ENCODE results near the gene SNX33. TPM values are rescaled to one million over a fixed set of nuclear protein-coding genes. Genes with fewer than 3 reads are reported as not detected.
A peak's percentile ranks its signal among the peaks of the same experiment; 100 is the strongest.

The SNX33 gene
- total RNA-seq, 2 donors from 2014 or later: 18.9 to 23.2 TPM

- H3K4me1 Mint-ChIP-seq: peaks cover 44% of the 10 kb centered on the region
- H3K9me3 ChIP-seq (ENCODE audit: control insufficient read depth, low read length): no peaks in the 10 kb centered on the region
- no peak overlapping the region for H3K27ac ChIP-seq (ENCODE audit: low read depth, low read length)
- H3K9me3 Mint-ChIP-seq: no peaks in the 10 kb centered on the region
- H3K27ac Mint-ChIP-seq: peak overlapping the region; percentile 45
- H3K27me3 Mint-ChIP-seq (ENCODE audit: insufficient read depth): no peaks in the 10 kb centered on the region
- peaks cover 12% of the 10 kb centered on the region for H3K4me1 ChIP-seq (ENCODE audit: control insufficient read depth, insufficient read depth, low read length)
- H3K36me3 Mint-ChIP-seq (ENCODE audit: low read depth): peaks cover 40% of the 10 kb centered on the region
- WGBS, 2 experiments (ENCODE audit: insufficient coverage in 1 of 2, insufficient read length in 1 of 2): 92 to 96% methylated on average over 11 to 16 of the region's 16 CpGs
- TF ChIP-seq, protein P1, sequence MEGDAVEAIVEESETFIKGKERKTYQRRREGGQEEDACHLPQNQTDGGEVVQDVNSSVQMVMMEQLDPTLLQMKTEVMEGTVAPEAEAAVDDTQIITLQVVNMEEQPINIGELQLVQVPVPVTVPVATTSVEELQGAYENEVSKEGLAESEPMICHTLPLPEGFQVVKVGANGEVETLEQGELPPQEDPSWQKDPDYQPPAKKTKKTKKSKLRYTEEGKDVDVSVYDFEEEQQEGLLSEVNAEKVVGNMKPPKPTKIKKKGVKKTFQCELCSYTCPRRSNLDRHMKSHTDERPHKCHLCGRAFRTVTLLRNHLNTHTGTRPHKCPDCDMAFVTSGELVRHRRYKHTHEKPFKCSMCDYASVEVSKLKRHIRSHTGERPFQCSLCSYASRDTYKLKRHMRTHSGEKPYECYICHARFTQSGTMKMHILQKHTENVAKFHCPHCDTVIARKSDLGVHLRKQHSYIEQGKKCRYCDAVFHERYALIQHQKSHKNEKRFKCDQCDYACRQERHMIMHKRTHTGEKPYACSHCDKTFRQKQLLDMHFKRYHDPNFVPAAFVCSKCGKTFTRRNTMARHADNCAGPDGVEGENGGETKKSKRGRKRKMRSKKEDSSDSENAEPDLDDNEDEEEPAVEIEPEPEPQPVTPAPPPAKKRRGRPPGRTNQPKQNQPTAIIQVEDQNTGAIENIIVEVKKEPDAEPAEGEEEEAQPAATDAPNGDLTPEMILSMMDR (conservative IDR thresholded peaks at IDR 0.05): no peak
- H3K27me3 ChIP-seq (ENCODE audit: control insufficient read depth, insufficient read depth, low read length, poor library complexity, severe bottlenecking): no peaks in the 10 kb centered on the region
- no peak overlapping the region for H3K4me3 Mint-ChIP-seq
- H3K4me3 ChIP-seq (ENCODE audit: low read length): no peak overlapping the region
- no peak overlapping the region for H3K9ac ChIP-seq (ENCODE audit: extremely low read depth, low read length, poor library complexity, severe bottlenecking)
- DNase-seq: peak; percentile 44
- H3K36me3 ChIP-seq (ENCODE audit: control insufficient read depth, insufficient read depth, low read length): peaks cover 25% of the 10 kb centered on the region
Measured at GRCh38 chr15:75653347-75653913, 5.7 kb downstream of the SNX33 start.

- no peak overlapping the region for H3K27ac Mint-ChIP-seq
- peaks cover 40% of the 10 kb centered on the region for H3K36me3 Mint-ChIP-seq (ENCODE audit: low read depth)
- TF ChIP-seq, protein P1 (conservative IDR thresholded peaks at IDR 0.05): no peak
- H3K9me3 ChIP-seq (ENCODE audit: control insufficient read depth, low read length): no peaks in the 10 kb centered on the region
- H3K4me3 Mint-ChIP-seq: no peak overlapping the region
- H3K4me3 ChIP-seq (ENCODE audit: low read length): no peak overlapping the region
- DNase-seq: no peak
- H3K4me1 ChIP-seq (ENCODE audit: control insufficient read depth, insufficient read depth, low read length): peaks cover 12% of the 10 kb centered on the region
- H3K9me3 Mint-ChIP-seq: no peaks in the 10 kb centered on the region
- no peak overlapping the region for H3K27ac ChIP-seq (ENCODE audit: low read depth, low read length)
- H3K27me3 Mint-ChIP-seq (ENCODE audit: insufficient read depth): no peaks in the 10 kb centered on the region
- H3K27me3 ChIP-seq (ENCODE audit: control insufficient read depth, insufficient read depth, low read length, poor library complexity, severe bottlenecking): no peaks in the 10 kb centered on the region
- H3K9ac ChIP-seq (ENCODE audit: extremely low read depth, low read length, poor library complexity, severe bottlenecking): no peak overlapping the region
- peaks cover 27% of the 10 kb centered on the region for H3K36me3 ChIP-seq (ENCODE audit: control insufficient read depth, insufficient read depth, low read length)
- WGBS, 2 experiments (ENCODE audit: insufficient coverage in 1 of 2, insufficient read length in 1 of 2): 87 to 92% methylated on average over 3 to 4 of the region's 4 CpGs
- peaks cover 34% of the 10 kb centered on the region for H3K4me1 Mint-ChIP-seq
Measured at GRCh38 chr15:75654201-75654907, 6.6 kb downstream of the SNX33 start.

DNA sequence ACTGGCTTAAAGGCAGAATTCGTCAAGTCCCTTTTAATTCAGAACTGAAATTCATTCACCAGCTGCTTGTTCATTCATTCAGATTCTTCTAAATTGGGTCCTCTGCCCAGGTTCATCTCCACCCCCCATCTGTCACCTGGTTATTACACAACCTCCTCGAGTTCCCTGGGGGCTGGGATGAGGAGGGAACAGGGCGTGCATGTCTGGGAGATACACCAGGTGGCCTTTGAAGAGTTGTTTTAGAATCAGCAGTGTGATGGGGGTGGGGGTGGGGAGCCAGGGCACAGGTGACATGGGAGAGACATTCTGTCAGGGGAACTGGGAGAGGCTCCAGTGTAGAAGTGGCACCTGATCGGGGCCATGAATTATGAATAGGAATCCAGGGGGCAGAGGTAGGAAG, 8.2 kb downstream of the SNX33 start:
- Mint-ChIP-seq H3K9me3 (no peaks in the 10 kb centered on the region), H3K27ac (no peak overlapping the region), H3K36me3 (ENCODE audit: low read depth) (peaks cover 33% of the 10 kb centered on the region), H3K4me1 (peaks cover 19% of the 10 kb centered on the region), H3K4me3 (no peak overlapping the region), H3K27me3 (ENCODE audit: insufficient read depth) (no peaks in the 10 kb centered on the region)
- Histone ChIP-seq H3K9ac (ENCODE audit: extremely low read depth, low read length, poor library complexity, severe bottlenecking) (no peak overlapping the region), H3K27ac (ENCODE audit: low read depth, low read length) (no peak overlapping the region), H3K4me3 (ENCODE audit: low read length) (no peak overlapping the region), H3K36me3 (ENCODE audit: control insufficient read depth, insufficient read depth, low read length) (peaks cover 17% of the 10 kb centered on the region), H3K9me3 (ENCODE audit: control insufficient read depth, low read length) (no peaks in the 10 kb centered on the region), H3K27me3 (ENCODE audit: control insufficient read depth, insufficient read depth, low read length, poor library complexity, severe bottlenecking) (no peaks in the 10 kb centered on the region), H3K4me1 (ENCODE audit: control insufficient read depth, insufficient read depth, low read length) (peaks cover 6% of the 10 kb centered on the region)
- TF ChIP-seq, protein P1 (conservative IDR thresholded peaks at IDR 0.05): no peak
- no peak for DNase-seq
- WGBS, 2 experiments (ENCODE audit: insufficient coverage in 1 of 2, insufficient read length in 1 of 2): 90 to 91% methylated on average over 2 to 4 of the region's 4 CpGs

All from endodermal cell (in vitro differentiated cells).